Keratinocyte (primary cell): Measurements from ENCODE around the gene GBGT1. TPM values are rescaled to one million over a fixed set of nuclear protein-coding genes. Genes with fewer than 3 reads are reported as not detected.

ENCODE experiments used
- DNase-seq: peaks from one replicate; pipeline ENCODE4 v3.0.0-alpha.2; 2011; ENCODE audit warnings: low read depth, missing footprints, low spot score
- FAIRE-seq: peaks from 2 replicates; lab custom pipeline; 2011; peaks lifted over from hg19 to GRCh38; lab: Jason Lieb, UNC
- H2AFZ ChIP-seq: 2 replicates; pipeline ENCODE4 v1.6.0; 2012; ENCODE audit warnings: low read length, control low read depth, inconsistent platforms; ENCODE audit not compliant: control insufficient read depth
- H3K27ac ChIP-seq: 2 replicates; pipeline ENCODE4 v1.5.1; 2011; ENCODE audit warnings: low read length; ENCODE audit not compliant: control insufficient read depth, insufficient read depth
- H3K27me3 ChIP-seq: 3 replicates; pipeline ENCODE4 v1.6.0; 2011; ENCODE audit warnings: low read length; ENCODE audit not compliant: control insufficient read depth, insufficient read depth; ENCODE audit errors: extremely low read depth
- H3K36me3 ChIP-seq, 2 experiments: 2 replicates in 1 of 2; 3 replicates in 1 of 2; pipeline ENCODE4 v1.5.1; 2011; ENCODE audit warnings: low read length in 2 of 2, mild to moderate bottlenecking in 1 of 2; ENCODE audit not compliant: control insufficient read depth in 2 of 2, insufficient read depth in 2 of 2; ENCODE audit errors: extremely low read depth in 1 of 2
- H3K4me1 ChIP-seq: 3 replicates; pipeline ENCODE4 v1.5.1; 2011; ENCODE audit warnings: low read length; ENCODE audit not compliant: control insufficient read depth, insufficient read depth; ENCODE audit errors: extremely low read depth
- H3K4me2 ChIP-seq: 3 replicates; pipeline ENCODE4 v1.6.0; 2011; ENCODE audit warnings: low read depth, low read length; ENCODE audit not compliant: control insufficient read depth, insufficient read depth; ENCODE audit errors: extremely low read depth
- H3K4me3 ChIP-seq, 3 experiments: fragments of 200-600 bp in 1 of 3; sonication (generic) in 1 of 3; 2 replicates in 2 of 3; 3 replicates in 1 of 3; pipeline ENCODE4 v1.5.1; 2011 to 2016; ENCODE audit warnings: low read length in 3 of 3, mild to moderate bottlenecking in 3 of 3, control low read depth in 2 of 3, inconsistent platforms in 1 of 3, low read depth in 1 of 3, mixed read lengths in 1 of 3, mixed run types in 1 of 3, moderate library complexity in 1 of 3; ENCODE audit not compliant: control insufficient read depth in 2 of 3, insufficient read depth in 2 of 3; ENCODE audit errors: extremely low read depth in 1 of 3
- H3K79me2 ChIP-seq: 2 replicates; pipeline ENCODE4 v1.6.0; 2012; ENCODE audit warnings: low read length; ENCODE audit not compliant: control insufficient read depth, insufficient read depth
- H3K9ac ChIP-seq: 3 replicates; pipeline ENCODE4 v1.6.0; 2011; ENCODE audit warnings: low read length; ENCODE audit not compliant: control insufficient read depth, insufficient read depth; ENCODE audit errors: extremely low read depth
- H3K9me1 ChIP-seq: 3 replicates; pipeline ENCODE4 v1.6.0; 2011; ENCODE audit warnings: low read length; ENCODE audit not compliant: control insufficient read depth, insufficient read depth; ENCODE audit errors: extremely low read depth
- H3K9me3 ChIP-seq: 2 replicates; pipeline ENCODE4 v1.5.1; 2012; ENCODE audit warnings: low read depth, low read length; ENCODE audit not compliant: control insufficient read depth
- H4K20me1 ChIP-seq: 3 replicates; pipeline ENCODE4 v1.6.0; 2011; ENCODE audit warnings: low read length; ENCODE audit not compliant: control insufficient read depth, insufficient read depth; ENCODE audit errors: extremely low read depth
- CTCF ChIP-seq, 3 experiments: IDR thresholded peaks in 1 of 3; conservative IDR thresholded peaks in 1 of 3; optimal IDR thresholded peaks in 1 of 3; 2 replicates in 2 of 3; 3 replicates in 1 of 3; pipeline versions ENCODE3 to v1.5.1; 2011; ENCODE audit warnings: low read length in 3 of 3, mild to moderate bottlenecking in 3 of 3, moderate library complexity in 2 of 3, control low read depth in 1 of 3, inconsistent platforms in 1 of 3; ENCODE audit not compliant: insufficient read depth in 2 of 3; ENCODE audit errors: extremely low read depth in 1 of 3
- EZH2 ChIP-seq: IDR thresholded peaks from one replicate; pipeline ENCODE4 v1.6.1; 2012; ENCODE audit warnings: inconsistent platforms, mild to moderate bottlenecking, low read length, moderate library complexity
- dilution Hi-C: fragments of 300-500 bp; cut with MboI; formaldehyde crosslinking; loops from one replicate; pipeline ENCODE4 v1.7.0; 2020; ENCODE audit warnings: low sequenced_read_pairs; ENCODE audit not compliant: extremely low pct_ligation_motif_present
- polyA plus RNA-seq, 5 experiments: library from polyadenylated mRNA; depleted of rRNA in 3 of 5; stranded (reverse) in 3 of 5; stranded (forward) in 1 of 5; unstranded in 1 of 5; fragments of >200 nt; gene quantifications; 1 replicate in 1 of 5; 2 replicates in 3 of 5; 3 replicates in 1 of 5; pipeline versions ENCODE4 v1.2.1 to v1.2.3, GENCODE V29; 2011 to 2012; ENCODE audit warnings: missing spikeins in 2 of 5, low read depth in 1 of 5, low replicate concordance in 1 of 5

Gene GBGT1
- polyA plus RNA-seq, 1 donor (not counting 4 experiments of a cell fraction or from before 2014, with no cell fraction given): 0.54 TPM

- H4K20me1 ChIP-seq: no peaks in the 10 kb centered on the region
- no peak overlapping the region for H3K9ac ChIP-seq
- TF ChIP-seq CTCF (optimal IDR thresholded peaks at IDR 0.05 in 1 of 3, IDR thresholded peaks at IDR 0.05 in 1 of 3, conservative IDR thresholded peaks at IDR 0.05 in 1 of 3; ENCODE audit: extremely low read depth in 1 of 3, insufficient read depth in 2 of 3, low read length in 3 of 3) (no peak), EZH2 (no peak)
- no peaks in the 10 kb centered on the region for H3K79me2 ChIP-seq
- H3K4me3 ChIP-seq: no peak overlapping the region
- no peak overlapping the region for H3K4me2 ChIP-seq
- H3K36me3 ChIP-seq: no peaks in the 10 kb centered on the region
- no peak overlapping the region for H3K27ac ChIP-seq
- peaks cover 7% of the 10 kb centered on the region for H3K27me3 ChIP-seq
- no peaks in the 10 kb centered on the region for H3K4me1 ChIP-seq
- dilution Hi-C loops: no loop called here
- no peaks in the 10 kb centered on the region for H3K9me1 ChIP-seq
- FAIRE-seq (no peak), DNase-seq (no peak)
- no peaks in the 10 kb centered on the region for H3K9me3 ChIP-seq
- H2AFZ ChIP-seq: no peak overlapping the region
These were observed 38.4 kb upstream of the GBGT1 start for GRCh38 chr9:133202145-133202513.

GRCh38 chr9:133201424-133202144 is 37.9 kb upstream of the GBGT1 start:
- Histone ChIP-seq H3K79me2 (no peaks in the 10 kb centered on the region), H3K9me1 (no peaks in the 10 kb centered on the region), H3K36me3 (no peaks in the 10 kb centered on the region), H3K27ac (no peak overlapping the region), H3K27me3 (peaks cover 7% of the 10 kb centered on the region), H4K20me1 (no peaks in the 10 kb centered on the region), H2AFZ (no peak overlapping the region), H3K4me2 (no peak overlapping the region), H3K4me1 (no peaks in the 10 kb centered on the region), H3K9ac (no peak overlapping the region), H3K9me3 (no peaks in the 10 kb centered on the region), H3K4me3 (no peak overlapping the region)
- no peak for TF ChIP-seq EZH2
- no peak for TF ChIP-seq CTCF (optimal IDR thresholded peaks at IDR 0.05 in 1 of 3, IDR thresholded peaks at IDR 0.05 in 1 of 3, conservative IDR thresholded peaks at IDR 0.05 in 1 of 3; ENCODE audit: extremely low read depth in 1 of 3, insufficient read depth in 2 of 3, low read length in 3 of 3)
- no peak for FAIRE-seq
- no peak for DNase-seq
- dilution Hi-C loops: no loop called here
